Upper lobe of left lung (tissue), 6 donors: ENCODE data around the gene MTG2. TPM values are rescaled to one million over a fixed set of nuclear protein-coding genes. Genes with fewer than 3 reads are reported as not detected.

Experiments used
- ATAC-seq, 2 donors: fragments of 200-7000 bp; cut with Tn5 transposase; one replicate each; pipeline ENCODE4 v1.9.1; 2022; ENCODE audit warnings: mild to moderate bottlenecking in 2 of 2, moderate library complexity in 2 of 2; ENCODE audit not compliant: low FRiP score in 2 of 2
- DNase-seq, 2 donors: peaks; one replicate each; pipeline ENCODE4 v3.0.0-alpha.2; 2019 to 2020
- H3K27ac ChIP-seq, 4 donors: fragments of 200-600 bp; sonication (generic); one replicate each; pipeline ENCODE4 v1.5.1; 2016 to 2019
- H3K27me3 ChIP-seq, 4 donors: fragments of 200-600 bp; sonication (generic); one replicate each; pipeline ENCODE4 v1.5.1; 2017 to 2019
- H3K36me3 ChIP-seq, 4 donors: fragments of 200-600 bp; sonication (generic); one replicate each; pipeline ENCODE4 v1.5.1; 2016 to 2019
- H3K4me1 ChIP-seq, 4 donors: fragments of 200-600 bp; sonication (generic); one replicate each; pipeline ENCODE4 v1.5.1; 2018 to 2019
- H3K4me3 ChIP-seq, 4 donors: fragments of 200-600 bp; sonication (generic); one replicate each; pipeline ENCODE4 v1.5.1; 2017 to 2019; ENCODE audit warnings: mild to moderate bottlenecking in 2 of 4, moderate library complexity in 1 of 4
- H3K9me3 ChIP-seq, 4 donors: fragments of 200-600 bp; sonication (generic); one replicate each; pipeline ENCODE4 v1.5.1; 2018 to 2019
- EP300 ChIP-seq, 4 donors: sonication (generic); formaldehyde crosslinking; IDR thresholded peaks; one replicate each; pipeline ENCODE4 v1.5.1; 2017; ENCODE audit warnings: antibody characterized with exemption in 4 of 4, control low read depth in 2 of 4
- POLR2A ChIP-seq, 4 donors: fragments of 450-650 bp; IDR thresholded peaks; one replicate each; pipeline ENCODE4 v1.5.1; 2016 to 2017; ENCODE audit warnings: antibody characterized with exemption in 4 of 4, mild to moderate bottlenecking in 2 of 4
- POLR2AphosphoS5 ChIP-seq, 2 donors: sonication (generic); formaldehyde crosslinking; IDR thresholded peaks; one replicate each; pipeline ENCODE4 v1.5.1; 2017; ENCODE audit warnings: antibody characterized with exemption in 2 of 2
- WGBS, 2 donors: methylation state at CpG; one replicate each; pipeline ENCODE4 v1.1.5; 2017 to 2018; 5-methylcytosine and 5-hydroxymethylcytosine counted together
- total RNA-seq, 6 donors: library from RNA; depleted of rRNA in 4 of 6; stranded (reverse); fragments of >200 nt in 4 of 6; gene quantifications; one replicate each; pipeline versions ENCODE4 v1.1.0 to v1.2.1, GENCODE V29; 2016 to 2021
- TF ChIP-seq, protein P1 (sequence below), 6 experiments: fragments of 450-650 bp in 4 of 6; fragments of 200-600 bp in 2 of 6; sonication (generic) in 2 of 6; IDR thresholded peaks; one replicate each; pipeline ENCODE4 v1.5.1; 2016 to 2019; ENCODE audit warnings: antibody characterized with exemption in 6 of 6
- donor health status: DM: no; HTN: no; CAD: no; lungs with moderate emphysema.
- donor health status: DM: no; HTN: yes; CAD: no; lungs with severe emphysema.

The MTG2 gene
- total RNA-seq, 6 donors from 2014 or later, result 28.3 to 42.3 (median 32.0) TPM

GRCh38 chr20:62205618-62206387 lies 23.0 kb downstream of the MTG2 start:
- no peak overlapping the region for H3K4me3 ChIP-seq
- DNase-seq, result peak in 1 of 2 donors; percentile 74
- WGBS, 2 donors, result 93 to 97% methylated on average over 36 to 38 of the region's 38 CpGs
- no peak overlapping the region for H3K27ac ChIP-seq
- H3K4me1 ChIP-seq, result no peaks in the 10 kb centered on the region
- TF ChIP-seq, protein P1, sequence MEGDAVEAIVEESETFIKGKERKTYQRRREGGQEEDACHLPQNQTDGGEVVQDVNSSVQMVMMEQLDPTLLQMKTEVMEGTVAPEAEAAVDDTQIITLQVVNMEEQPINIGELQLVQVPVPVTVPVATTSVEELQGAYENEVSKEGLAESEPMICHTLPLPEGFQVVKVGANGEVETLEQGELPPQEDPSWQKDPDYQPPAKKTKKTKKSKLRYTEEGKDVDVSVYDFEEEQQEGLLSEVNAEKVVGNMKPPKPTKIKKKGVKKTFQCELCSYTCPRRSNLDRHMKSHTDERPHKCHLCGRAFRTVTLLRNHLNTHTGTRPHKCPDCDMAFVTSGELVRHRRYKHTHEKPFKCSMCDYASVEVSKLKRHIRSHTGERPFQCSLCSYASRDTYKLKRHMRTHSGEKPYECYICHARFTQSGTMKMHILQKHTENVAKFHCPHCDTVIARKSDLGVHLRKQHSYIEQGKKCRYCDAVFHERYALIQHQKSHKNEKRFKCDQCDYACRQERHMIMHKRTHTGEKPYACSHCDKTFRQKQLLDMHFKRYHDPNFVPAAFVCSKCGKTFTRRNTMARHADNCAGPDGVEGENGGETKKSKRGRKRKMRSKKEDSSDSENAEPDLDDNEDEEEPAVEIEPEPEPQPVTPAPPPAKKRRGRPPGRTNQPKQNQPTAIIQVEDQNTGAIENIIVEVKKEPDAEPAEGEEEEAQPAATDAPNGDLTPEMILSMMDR (IDR thresholded peaks at IDR 0.05), result no peak
- TF ChIP-seq EP300 (IDR thresholded peaks at IDR 0.05), result no peak
- TF ChIP-seq POLR2A (IDR thresholded peaks at IDR 0.05), result no peak
- TF ChIP-seq POLR2AphosphoS5 (IDR thresholded peaks at IDR 0.05), result no peak
- no peak for ATAC-seq
- H3K27me3 ChIP-seq, result peaks cover 0 to 10% (median 2%) of the 10 kb centered on the region in 4 donors
- no peaks in the 10 kb centered on the region for H3K9me3 ChIP-seq
- peaks cover 10 to 31% (median 20%) of the 10 kb centered on the region in 4 donors for H3K36me3 ChIP-seq

GRCh38 chr20:62206388-62206775 lies 23.6 kb downstream of the MTG2 start:
- no peak overlapping the region for H3K27ac ChIP-seq
- no peaks in the 10 kb centered on the region for H3K4me1 ChIP-seq
- ATAC-seq (no peak), DNase-seq (no peak)
- WGBS, 2 donors, result 82 to 83% methylated on average over 17 of the region's 17 CpGs
- no peak overlapping the region for H3K4me3 ChIP-seq
- H3K9me3 ChIP-seq, result no peaks in the 10 kb centered on the region
- H3K27me3 ChIP-seq, result peaks cover 0 to 15% (median 2%) of the 10 kb centered on the region in 4 donors
- peaks cover 4 to 25% (median 14%) of the 10 kb centered on the region in 4 donors for H3K36me3 ChIP-seq
- TF ChIP-seq EP300 (IDR thresholded peaks at IDR 0.05) (no peak), POLR2AphosphoS5 (IDR thresholded peaks at IDR 0.05) (no peak), POLR2A (IDR thresholded peaks at IDR 0.05) (no peak)
- TF ChIP-seq, protein P1 (IDR thresholded peaks at IDR 0.05), result no peak

DNA sequence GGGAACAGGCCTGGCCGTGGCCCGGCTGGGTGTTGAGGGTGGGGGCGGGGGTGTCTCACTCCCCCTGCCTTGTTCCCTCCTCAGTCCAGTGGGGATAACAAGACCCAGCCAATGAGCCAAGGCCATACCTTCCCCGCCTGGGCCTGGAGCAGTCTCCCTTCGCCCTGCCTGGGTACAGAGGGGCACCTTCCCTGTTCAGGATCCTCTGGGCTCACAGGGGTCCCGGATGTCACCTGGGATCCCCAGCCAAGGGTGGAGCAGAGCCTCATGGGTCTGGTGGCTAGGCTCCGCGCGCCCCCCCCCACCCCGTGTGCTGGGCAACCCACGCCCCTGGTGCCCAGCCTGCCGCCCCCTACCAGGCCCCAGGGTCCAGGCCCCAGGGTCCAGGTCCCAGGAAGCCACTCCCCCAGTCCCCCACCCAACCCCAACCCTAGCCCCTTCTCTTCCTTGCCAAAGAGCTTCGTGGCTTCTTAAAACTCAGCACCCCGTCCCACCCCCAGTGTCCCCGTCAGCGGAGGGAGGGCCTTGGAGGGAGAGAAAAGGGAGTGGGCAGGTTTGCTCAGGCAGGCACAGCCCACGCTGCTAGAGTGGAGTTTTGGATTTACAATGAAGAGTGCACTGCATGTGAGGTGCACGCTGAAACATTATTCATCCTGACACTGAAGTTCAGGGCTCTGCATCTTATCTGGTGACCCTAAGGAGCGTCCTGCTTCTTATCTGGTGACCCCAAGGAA lies 25.4 kb downstream of the MTG2 start:
- H3K4me3 ChIP-seq, result no peak overlapping the region
- H3K27ac ChIP-seq, result no peak overlapping the region
- no peaks in the 10 kb centered on the region for H3K4me1 ChIP-seq
- TF ChIP-seq EP300 (IDR thresholded peaks at IDR 0.05) (no peak), POLR2AphosphoS5 (IDR thresholded peaks at IDR 0.05) (no peak), POLR2A (IDR thresholded peaks at IDR 0.05) (no peak)
- TF ChIP-seq, protein P1 (IDR thresholded peaks at IDR 0.05), result no peak
- no peak for DNase-seq
- 25 to 73% methylated on average over 7 to 19 of the region's 19 CpGs for WGBS, 2 donors
- no peak for ATAC-seq
- no peaks in the 10 kb centered on the region for H3K9me3 ChIP-seq
- peaks cover 0 to 8% (median 2%) of the 10 kb centered on the region in 4 donors for H3K36me3 ChIP-seq
- peaks cover 0 to 22% (median 5%) of the 10 kb centered on the region in 4 donors for H3K27me3 ChIP-seq

DNA sequence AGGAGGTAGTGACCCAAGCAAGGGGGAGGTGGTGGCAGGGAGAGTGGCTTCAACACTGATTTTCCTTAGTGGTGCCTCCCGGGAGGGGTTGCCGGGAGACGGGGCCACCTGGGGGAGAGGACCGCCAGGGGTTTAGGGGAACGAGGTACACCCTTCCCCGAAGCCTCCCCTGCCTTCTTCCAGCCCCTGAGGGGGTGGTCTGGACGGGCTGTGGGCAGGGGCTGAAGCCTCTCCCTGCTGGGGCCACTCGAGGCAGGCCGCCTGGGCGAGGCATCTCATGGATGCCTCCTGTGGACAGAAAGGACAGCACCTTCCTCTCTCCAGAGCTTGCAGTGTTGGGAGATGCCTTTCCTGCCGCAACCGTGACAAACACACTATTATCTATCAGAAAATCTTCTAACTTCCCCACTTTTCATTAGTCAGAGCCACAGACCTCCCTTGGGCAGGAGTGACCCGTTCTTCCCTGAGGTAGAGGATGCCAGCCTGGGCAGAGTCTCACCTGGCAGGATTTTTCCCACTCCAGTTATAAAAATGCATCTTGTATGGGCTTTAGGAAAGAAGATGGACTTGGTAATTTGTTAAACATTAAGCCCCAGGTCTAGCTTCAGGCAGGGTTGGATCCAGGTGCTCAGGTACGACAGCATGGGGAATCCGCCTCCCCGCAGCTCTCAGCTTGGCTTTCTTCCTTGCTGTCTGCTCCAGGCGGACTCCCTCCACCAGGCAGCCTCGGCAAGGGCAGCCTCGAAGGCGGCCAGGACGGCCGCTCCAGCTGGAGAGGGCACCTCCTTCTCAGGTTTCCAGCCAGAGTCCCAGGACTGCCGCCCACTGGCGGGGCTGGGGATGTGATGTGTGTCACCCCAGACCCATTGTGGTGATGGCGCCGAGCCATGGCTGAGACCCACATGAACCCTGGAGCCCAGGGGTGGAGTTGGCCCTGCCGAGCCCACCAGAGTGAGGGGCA lies 26.2 kb downstream of the MTG2 start:
- ATAC-seq (no peak), DNase-seq (peak in 1 of 2 donors; percentile 78)
- WGBS, 2 donors, result 28 to 37% methylated on average over 13 to 25 of the region's 27 CpGs
- H3K9me3 ChIP-seq, result no peaks in the 10 kb centered on the region
- H3K36me3 ChIP-seq, result no peaks in the 10 kb centered on the region
- no peak for TF ChIP-seq EP300 (IDR thresholded peaks at IDR 0.05)
- TF ChIP-seq, protein P1 (IDR thresholded peaks at IDR 0.05), result no peak
- TF ChIP-seq POLR2AphosphoS5 (IDR thresholded peaks at IDR 0.05), result no peak
- no peak for TF ChIP-seq POLR2A (IDR thresholded peaks at IDR 0.05)
- no peak overlapping the region for H3K4me3 ChIP-seq
- H3K4me1 ChIP-seq, result no peaks in the 10 kb centered on the region
- peaks cover 0 to 22% (median 6%) of the 10 kb centered on the region in 4 donors for H3K27me3 ChIP-seq
- H3K27ac ChIP-seq, result no peak overlapping the region
